CD4-positive, alpha-beta memory T cell (primary cell): Measurements from ENCODE around the gene HIGD1B. TPM values are rescaled to one million over a fixed set of nuclear protein-coding genes. Genes with fewer than 3 reads are reported as not detected.

ENCODE experiments used
- CTCF ChIA-PET: fragments of 350-600 bp; sonication (Branson Sonifier 250); formaldehyde crosslinking; loops from one replicate; lab custom pipeline; 2021; ENCODE audit warnings: inconsistent platforms; ENCODE audit not compliant: partially characterized antibody; lab: Charles Lee
- POLR2A ChIA-PET: fragments of 350-600 bp; sonication (Branson Sonifier 250); formaldehyde crosslinking; loops from one replicate; lab custom pipeline; 2021; ENCODE audit not compliant: partially characterized antibody; lab: Charles Lee
- DNase-seq, 5 donors: peaks; one replicate each; pipeline versions ENCODE4 v3.0.0 to v3.0.0-alpha.2; 2020 to 2022; ENCODE audit warnings: mixed read lengths in 1 of 5
- H3K27ac ChIP-seq: one replicate; pipeline ENCODE4 v1.7.0; 2013; ENCODE audit warnings: low read depth, low read length
- H3K27me3 ChIP-seq: 2 replicates; pipeline ENCODE4 v1.7.0; 2013; ENCODE audit warnings: mild to moderate bottlenecking, low read length, moderate library complexity; ENCODE audit not compliant: insufficient read depth
- H3K36me3 ChIP-seq: 2 replicates; pipeline ENCODE4 v1.7.0; 2013; ENCODE audit warnings: mild to moderate bottlenecking, low read length, moderate library complexity; ENCODE audit not compliant: insufficient read depth
- H3K4me1 ChIP-seq: 2 replicates; pipeline ENCODE4 v1.7.0; 2013; ENCODE audit warnings: mild to moderate bottlenecking, low read length, moderate library complexity; ENCODE audit not compliant: insufficient read depth
- H3K4me3 ChIP-seq, 2 donors: one replicate each; pipeline ENCODE4 v1.7.0; 2013; ENCODE audit warnings: low read length in 2 of 2, mild to moderate bottlenecking in 1 of 2
- H3K9me3 ChIP-seq, 2 donors: one replicate each; pipeline ENCODE4 v1.7.0; 2013; ENCODE audit warnings: low read length in 2 of 2, control low read depth in 1 of 2; ENCODE audit not compliant: control insufficient read depth in 1 of 2
- H3K27ac Mint-ChIP-seq, 7 donors: one replicate each; pipeline ENCODE4 v1.8.0; 2020 to 2021; ENCODE audit warnings: mixed read lengths in 7 of 7, mild to moderate bottlenecking in 6 of 7, inconsistent platforms in 3 of 7, moderate library complexity in 3 of 7
- H3K27me3 Mint-ChIP-seq, 2 donors: one replicate each; pipeline ENCODE4 v1.8.0; 2020 to 2021; ENCODE audit warnings: mixed read lengths in 2 of 2
- H3K36me3 Mint-ChIP-seq, 2 donors: one replicate each; pipeline ENCODE4 v1.8.0; 2020 to 2021; ENCODE audit warnings: mixed read lengths in 2 of 2, inconsistent platforms in 1 of 2, mild to moderate bottlenecking in 1 of 2
- H3K4me1 Mint-ChIP-seq, 4 donors: one replicate each; pipeline ENCODE4 v1.8.0; 2020 to 2021; ENCODE audit warnings: mixed read lengths in 4 of 4, mild to moderate bottlenecking in 1 of 4
- H3K4me3 Mint-ChIP-seq, 8 donors: one replicate each; pipeline ENCODE4 v1.8.0; 2020 to 2021; ENCODE audit warnings: mixed read lengths in 8 of 8, mild to moderate bottlenecking in 7 of 8, moderate library complexity in 6 of 8, inconsistent platforms in 3 of 8
- H3K9me3 Mint-ChIP-seq, 8 donors: one replicate each; pipeline ENCODE4 v1.8.0; 2020 to 2021; ENCODE audit warnings: mixed read lengths in 8 of 8, mild to moderate bottlenecking in 5 of 8, inconsistent platforms in 3 of 8, moderate library complexity in 1 of 8
- intact Hi-C: fragments of 100-400 bp; cut with micrococcal nuclease; formaldehyde crosslinking; loops from one replicate; pipeline ENCODE4 v1.15.1; 2023
- polyA plus RNA-seq, 2 donors: library from polyadenylated mRNA; unstranded; fragments of 300-500 nt; fragmentation: Illumina TruSeq; gene quantifications; one replicate each; pipeline ENCODE4 v1.2.3, GENCODE V29; 2021
- total RNA-seq, 2 experiments: library from RNA; stranded (reverse); gene quantifications; one replicate each; pipeline ENCODE4 v1.2.3, GENCODE V29; 2021

The HIGD1B gene
- total and polyA plus RNA-seq, 4 experiments from 2014 or later: not detected

GRCh38 chr17:44840274-44840673, 7.4 kb upstream of the HIGD1B start:
- ChIA-PET CTCF (no interaction called here), POLR2A (no interaction called here)
- Histone ChIP-seq H3K9me3 (no peaks in the 10 kb centered on the region), H3K27me3 (no peaks in the 10 kb centered on the region), H3K4me3 (no peak overlapping the region), H3K36me3 (no peaks in the 10 kb centered on the region), H3K4me1 (no peaks in the 10 kb centered on the region), H3K27ac (no peak overlapping the region)
- Mint-ChIP-seq H3K9me3 (no peaks in the 10 kb centered on the region), H3K4me1 (no peaks in the 10 kb centered on the region), H3K27me3 (no peaks in the 10 kb centered on the region), H3K4me3 (no peak overlapping the region), H3K36me3 (no peaks in the 10 kb centered on the region), H3K27ac (no peak overlapping the region)
- intact Hi-C loops: no loop called here
- no peak for DNase-seq

- Histone ChIP-seq H3K4me1 (no peaks in the 10 kb centered on the region), H3K36me3 (no peaks in the 10 kb centered on the region), H3K4me3 (no peak overlapping the region), H3K9me3 (no peaks in the 10 kb centered on the region), H3K27me3 (no peaks in the 10 kb centered on the region), H3K27ac (no peak overlapping the region)
- CTCF ChIA-PET: no interaction called here
- H3K27ac Mint-ChIP-seq: no peak overlapping the region
- H3K4me1 Mint-ChIP-seq: no peaks in the 10 kb centered on the region
- H3K36me3 Mint-ChIP-seq: no peaks in the 10 kb centered on the region
- intact Hi-C loops: no loop called here
- H3K27me3 Mint-ChIP-seq: no peaks in the 10 kb centered on the region
- no peak overlapping the region for H3K4me3 Mint-ChIP-seq
- no peak for DNase-seq
- POLR2A ChIA-PET: interaction anchor here (0.6 kb wide), 1 partner anchor 332 kb away, joined by 3 read pairs; no protein-coding TSS in a partner anchor
- H3K9me3 Mint-ChIP-seq: no peaks in the 10 kb centered on the region
These were observed 6.7 kb upstream of the HIGD1B start for GRCh38 chr17:44840936-44841335.

DNA sequence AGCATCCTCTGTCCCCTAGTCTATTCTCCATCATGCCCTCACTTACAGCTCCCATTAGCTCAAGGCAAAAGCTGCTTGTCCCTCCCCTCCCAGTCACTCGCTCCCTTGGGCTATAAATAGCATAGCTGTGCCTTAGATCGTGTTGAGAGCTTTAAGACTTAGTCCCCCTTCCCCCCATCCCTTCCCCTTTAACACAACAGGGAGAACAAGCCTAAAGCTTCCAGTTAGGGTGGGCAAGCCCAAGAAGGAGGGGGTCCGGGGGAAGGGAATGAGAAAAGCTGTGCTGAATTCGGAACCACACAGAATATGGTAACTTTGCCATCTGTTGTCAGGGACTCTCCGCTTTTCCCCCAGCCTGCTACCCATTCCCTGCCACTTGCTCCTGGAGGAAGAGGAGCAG, 4.9 kb upstream of the HIGD1B start:
- no peak overlapping the region for H3K27ac ChIP-seq
- H3K4me1 Mint-ChIP-seq: no peaks in the 10 kb centered on the region
- ChIA-PET CTCF (interaction anchor here (1.5 kb wide), 1 partner anchor 22 kb away, joined by 3 read pairs; no protein-coding TSS in a partner anchor), POLR2A (no interaction called here)
- no peak for DNase-seq
- no peak overlapping the region for H3K27ac Mint-ChIP-seq
- no peaks in the 10 kb centered on the region for H3K36me3 ChIP-seq
- H3K27me3 Mint-ChIP-seq: no peaks in the 10 kb centered on the region
- intact Hi-C loops: no loop called here
- no peaks in the 10 kb centered on the region for H3K9me3 ChIP-seq
- no peaks in the 10 kb centered on the region for H3K9me3 Mint-ChIP-seq
- H3K4me3 Mint-ChIP-seq: no peak overlapping the region
- no peak overlapping the region for H3K4me3 ChIP-seq
- H3K36me3 Mint-ChIP-seq: no peaks in the 10 kb centered on the region
- H3K27me3 ChIP-seq: no peaks in the 10 kb centered on the region
- H3K4me1 ChIP-seq: no peaks in the 10 kb centered on the region

DNA sequence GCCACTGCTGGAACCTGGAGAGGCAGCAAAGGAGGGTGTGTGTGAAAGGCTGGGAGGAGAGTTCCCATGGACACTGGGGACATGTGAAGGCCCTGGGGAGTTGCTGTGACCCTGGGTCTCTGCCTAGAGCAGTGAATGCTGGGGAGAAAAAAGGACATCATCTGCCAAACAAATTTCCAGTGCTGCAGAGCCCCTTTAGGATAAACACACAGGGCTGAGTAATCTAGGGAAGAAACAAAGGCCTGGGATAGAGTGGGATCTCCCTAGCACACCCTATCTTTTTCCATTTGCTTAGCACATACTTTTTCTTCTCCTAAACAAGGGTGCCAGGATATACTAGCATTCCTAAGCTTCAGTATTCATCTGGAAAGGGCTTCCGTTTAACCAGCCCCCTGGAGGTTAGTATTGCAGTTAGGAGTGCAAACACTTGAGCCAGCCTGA, 3.3 kb upstream of the HIGD1B start:
- H3K4me3 ChIP-seq: no peak overlapping the region
- ChIA-PET CTCF (no interaction called here), POLR2A (no interaction called here)
- H3K27ac ChIP-seq: no peak overlapping the region
- intact Hi-C loops: no loop called here
- DNase-seq: no peak
- no peaks in the 10 kb centered on the region for H3K9me3 ChIP-seq
- H3K27ac Mint-ChIP-seq: no peak overlapping the region
- H3K27me3 Mint-ChIP-seq: no peaks in the 10 kb centered on the region
- H3K36me3 ChIP-seq: no peaks in the 10 kb centered on the region
- H3K4me1 ChIP-seq: no peaks in the 10 kb centered on the region
- H3K9me3 Mint-ChIP-seq: no peaks in the 10 kb centered on the region
- H3K4me1 Mint-ChIP-seq: peaks cover 0 to 2% (median 0%) of the 10 kb centered on the region in 4 donors
- H3K36me3 Mint-ChIP-seq: peaks cover 0 to 6% of the 10 kb centered on the region in 2 donors
- H3K27me3 ChIP-seq: no peaks in the 10 kb centered on the region
- H3K4me3 Mint-ChIP-seq: no peak overlapping the region

DNA sequence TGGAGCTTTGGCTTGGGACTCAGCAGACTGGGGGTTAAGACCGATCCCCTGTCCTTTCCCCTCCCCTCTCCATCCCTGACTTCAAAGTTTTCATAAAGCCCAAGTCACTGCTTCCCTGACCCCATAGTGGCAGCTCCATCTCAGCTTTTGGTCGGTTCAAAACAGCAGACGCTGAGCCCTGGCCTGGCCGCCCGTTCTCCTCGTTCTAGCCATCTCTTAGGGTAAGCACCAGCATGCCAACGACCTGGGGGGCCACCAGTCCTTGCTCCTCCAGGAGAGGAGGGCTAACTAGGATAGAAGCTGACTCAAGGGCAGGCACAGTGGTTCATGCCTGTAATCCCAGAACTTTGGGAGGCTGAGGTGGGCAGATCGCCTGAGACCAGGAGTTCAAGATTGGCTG, 1.5 kb upstream of the HIGD1B start:
- DNase-seq: no peak
- H3K4me3 Mint-ChIP-seq: no peak overlapping the region
- no peak overlapping the region for H3K27ac Mint-ChIP-seq
- CTCF ChIA-PET: interaction anchor here (2.9 kb wide), 1 partner anchor 19 kb away, joined by 9 read pairs; no protein-coding TSS in a partner anchor
- Histone ChIP-seq H3K36me3 (peaks cover 7% of the 10 kb centered on the region), H3K27ac (no peak overlapping the region), H3K27me3 (no peaks in the 10 kb centered on the region), H3K9me3 (no peaks in the 10 kb centered on the region), H3K4me1 (no peaks in the 10 kb centered on the region), H3K4me3 (no peak overlapping the region)
- intact Hi-C loops: no loop called here
- peaks cover 0 to 2% (median 0%) of the 10 kb centered on the region in 4 donors for H3K4me1 Mint-ChIP-seq
- POLR2A ChIA-PET: no interaction called here
- H3K9me3 Mint-ChIP-seq: no peaks in the 10 kb centered on the region
- peaks cover 8 to 21% of the 10 kb centered on the region in 2 donors for H3K36me3 Mint-ChIP-seq
- H3K27me3 Mint-ChIP-seq: no peaks in the 10 kb centered on the region

- Mint-ChIP-seq H3K27me3 (no peaks in the 10 kb centered on the region), H3K4me1 (peaks cover 0 to 2% (median 0%) of the 10 kb centered on the region in 4 donors), H3K27ac (peak overlapping the region in 4 of 7 donors; percentile 25 to 77 (median 54)), H3K4me3 (no peak overlapping the region), H3K36me3 (peaks cover 18 to 39% of the 10 kb centered on the region in 2 donors), H3K9me3 (no peaks in the 10 kb centered on the region)
- ChIA-PET POLR2A (no interaction called here), CTCF (interaction anchor here (1.6 to 2.9 kb wide), 2 partner anchors 17 to 74 kb away, joined by 3 to 9 read pairs; no protein-coding TSS in a partner anchor)
- Histone ChIP-seq H3K27ac (no peak overlapping the region), H3K36me3 (peaks cover 21% of the 10 kb centered on the region), H3K27me3 (no peaks in the 10 kb centered on the region), H3K4me1 (no peaks in the 10 kb centered on the region), H3K4me3 (no peak overlapping the region), H3K9me3 (no peaks in the 10 kb centered on the region)
- DNase-seq: no peak
- intact Hi-C loops: no loop called here
These were observed 643 bp downstream of the HIGD1B start for GRCh38 chr17:44848257-44848795.

GRCh38 chr17:44848961-44849489, 1.3 kb downstream of the HIGD1B start:
- H3K27ac Mint-ChIP-seq: peak overlapping the region in 1 of 7 donors; percentile 63

More at GRCh38 chr17:44848961-44849489, 1.3 kb downstream of the HIGD1B start:
- peaks cover 25 to 46% of the 10 kb centered on the region in 2 donors for H3K36me3 Mint-ChIP-seq
- no peak overlapping the region for H3K4me3 Mint-ChIP-seq
- Histone ChIP-seq H3K9me3 (no peaks in the 10 kb centered on the region), H3K36me3 (peaks cover 28% of the 10 kb centered on the region), H3K27ac (no peak overlapping the region), H3K27me3 (no peaks in the 10 kb centered on the region), H3K4me3 (no peak overlapping the region), H3K4me1 (no peaks in the 10 kb centered on the region)
- no peaks in the 10 kb centered on the region for H3K9me3 Mint-ChIP-seq
- intact Hi-C loops: no loop called here
- CTCF ChIA-PET: interaction anchor here (1.6 kb wide), 1 partner anchor 75 kb away, joined by 3 read pairs; no protein-coding TSS in a partner anchor
- no peak for DNase-seq
- POLR2A ChIA-PET: no interaction called here
- peaks cover 0 to 2% (median 0%) of the 10 kb centered on the region in 4 donors for H3K4me1 Mint-ChIP-seq
- no peaks in the 10 kb centered on the region for H3K27me3 Mint-ChIP-seq
